SK-N-SH treated with all-trans-retinoic acid at 6 μM for 48 hours (cell line): ENCODE results near the gene CHAC2.

Experiments used
- ATAC-seq: fragments of 200-7000 bp; cut with Tn5 transposase; 3 replicates; pipeline ENCODE4 v1.9.1; 2020; ENCODE audit warnings: mild to moderate bottlenecking, moderate library complexity
- ARNTL ChIP-seq: fragments of 450-650 bp; formaldehyde crosslinking; IDR thresholded peaks from 2 replicates; pipeline ENCODE4 v1.5.0; 2020; ENCODE audit warnings: low read depth, mild to moderate bottlenecking, moderate library complexity, borderline replicate concordance
- BACH2 ChIP-seq: fragments of 250-450 bp; sonication (Bioruptor Pico); IDR thresholded peaks from 2 replicates; pipeline ENCODE4 v1.9.0; 2021; ENCODE audit warnings: mild to moderate bottlenecking, borderline replicate concordance
- CREB5 ChIP-seq: fragments of 250-450 bp; sonication (Bioruptor Pico); IDR thresholded peaks from 2 replicates; pipeline ENCODE4 v1.5.1; 2020; ENCODE audit warnings: low read depth, mild to moderate bottlenecking, moderate library complexity
- CSRNP3 ChIP-seq: fragments of 250-450 bp; sonication (Bioruptor Pico); IDR thresholded peaks from 2 replicates; pipeline ENCODE4 v1.5.1; 2021; ENCODE audit warnings: mild to moderate bottlenecking, moderate library complexity
- ESRRG ChIP-seq: fragments of 250-450 bp; sonication (Bioruptor Pico); IDR thresholded peaks from 2 replicates; pipeline ENCODE4 v1.6.1; 2021; ENCODE audit warnings: mild to moderate bottlenecking
- GLIS3 ChIP-seq: fragments of 250-450 bp; sonication (Bioruptor Pico); IDR thresholded peaks from 2 replicates; pipeline ENCODE4 v1.5.0; 2020; ENCODE audit warnings: mild to moderate bottlenecking, moderate library complexity
- ISL1 ChIP-seq: fragments of 250-450 bp; sonication (Bioruptor Pico); IDR thresholded peaks from 2 replicates; pipeline ENCODE4 v2.1.2; 2022; ENCODE audit warnings: mild to moderate bottlenecking, moderate library complexity
- OSR1 ChIP-seq: fragments of 250-450 bp; sonication (Bioruptor Pico); IDR thresholded peaks from 2 replicates; pipeline ENCODE4 v1.8.0; 2022; ENCODE audit warnings: moderate library complexity, mild to moderate bottlenecking, inconsistent platforms
- PATZ1 ChIP-seq: fragments of 250-450 bp; sonication (Bioruptor Pico); IDR thresholded peaks from 2 replicates; pipeline ENCODE4 v1.8.0; 2020; ENCODE audit warnings: mild to moderate bottlenecking, moderate library complexity, borderline replicate concordance
- POU6F1 ChIP-seq: fragments of 250-450 bp; sonication (Bioruptor Pico); IDR thresholded peaks from 2 replicates; pipeline ENCODE4 v1.8.0; 2021; ENCODE audit warnings: low read depth, mild to moderate bottlenecking, moderate library complexity, borderline replicate concordance
- PPARA ChIP-seq: fragments of 250-450 bp; sonication (Bioruptor Pico); IDR thresholded peaks from 2 replicates; pipeline ENCODE4 v1.5.0; 2020; ENCODE audit warnings: mild to moderate bottlenecking, borderline replicate concordance
- RARB ChIP-seq: fragments of 250-450 bp; sonication (Bioruptor Pico); IDR thresholded peaks from 2 replicates; pipeline ENCODE4 v1.8.0; 2021; ENCODE audit warnings: mild to moderate bottlenecking, moderate library complexity
- SNAI2 ChIP-seq: fragments of 250-450 bp; sonication (Bioruptor Pico); IDR thresholded peaks from 2 replicates; pipeline ENCODE4 v1.5.0; 2020; ENCODE audit warnings: mild to moderate bottlenecking, moderate library complexity
- TCF4 ChIP-seq: fragments of 250-450 bp; sonication (Bioruptor Pico); IDR thresholded peaks from 2 replicates; pipeline ENCODE4 v1.8.0; 2021; ENCODE audit warnings: mild to moderate bottlenecking, moderate library complexity, borderline replicate concordance
- TOX ChIP-seq: fragments of 250-450 bp; sonication (Bioruptor Pico); IDR thresholded peaks from 2 replicates; pipeline ENCODE4 v1.8.0; 2021; ENCODE audit warnings: mild to moderate bottlenecking, moderate library complexity, borderline replicate concordance
- TSHZ2 ChIP-seq: fragments of 250-450 bp; sonication (Bioruptor Pico); IDR thresholded peaks from 2 replicates; pipeline ENCODE4 v1.5.0; 2020; ENCODE audit warnings: mild to moderate bottlenecking, moderate library complexity
- ZC3H10 ChIP-seq: fragments of 250-450 bp; sonication (Bioruptor Pico); IDR thresholded peaks from 2 replicates; pipeline ENCODE4 v1.5.1; 2021; ENCODE audit warnings: mild to moderate bottlenecking, moderate library complexity
- ZFP3 ChIP-seq: fragments of 250-450 bp; sonication (Bioruptor Pico); IDR thresholded peaks from 2 replicates; pipeline ENCODE4 v1.5.0; 2020; ENCODE audit warnings: mild to moderate bottlenecking, moderate library complexity
- ZNF565 ChIP-seq: fragments of 450-650 bp; formaldehyde crosslinking; conservative IDR thresholded peaks from 2 replicates; pipeline ENCODE4 v1.5.0; 2020; ENCODE audit warnings: low read depth, mild to moderate bottlenecking, moderate library complexity
- ZNF70 ChIP-seq: fragments of 450-650 bp; formaldehyde crosslinking; IDR thresholded peaks from 2 replicates; pipeline ENCODE4 v1.5.0; 2020; ENCODE audit warnings: mild to moderate bottlenecking, moderate library complexity

The CHAC2 gene

GRCh38 chr2:53793821-53794220 lies 26.2 kb downstream of the CHAC2 start (continued):
- TF ChIP-seq ZNF70, result no peak

- no peak for TF ChIP-seq OSR1 (CRISPR knock-in tag)
- TF ChIP-seq ZNF70, result no peak
- TF ChIP-seq CSRNP3 (CRISPR knock-in tag), result no peak
- TF ChIP-seq RARB (CRISPR knock-in tag), result no peak
- no peak for TF ChIP-seq ZC3H10 (CRISPR knock-in tag)
- no peak for TF ChIP-seq TCF4 (CRISPR knock-in tag)
- TF ChIP-seq ZNF565, result no peak
- no peak for ATAC-seq
These were observed 33.9 kb downstream of the CHAC2 start for GRCh38 chr2:53801547-53801946.

- TF ChIP-seq PATZ1 (CRISPR knock-in tag) (no peak), ZC3H10 (CRISPR knock-in tag) (no peak), GLIS3 (CRISPR knock-in tag) (no peak), ARNTL (CRISPR knock-in tag) (no peak), ISL1 (no peak), SNAI2 (CRISPR knock-in tag) (no peak), PPARA (no peak), ZFP3 (no peak), ZNF70 (no peak), CREB5 (CRISPR knock-in tag) (no peak), TOX (CRISPR knock-in tag) (no peak), TCF4 (CRISPR knock-in tag) (no peak), ESRRG (CRISPR knock-in tag) (no peak), TSHZ2 (CRISPR knock-in tag) (no peak), CSRNP3 (CRISPR knock-in tag) (no peak), BACH2 (CRISPR knock-in tag) (no peak), POU6F1 (no peak)
- no peak for ATAC-seq
These were observed 35.1 kb downstream of the CHAC2 start for GRCh38 chr2:53802617-53803151.
